Heart right ventricle (tissue), 16 donors: ENCODE measurements around the gene DUS2. TPM values are rescaled to one million over a fixed set of nuclear protein-coding genes. Genes with fewer than 3 reads are reported as not detected.
"Not testable (repeated sequence)": the region's sequence is repeated elsewhere in the genome, so short reads cannot be mapped to it uniquely, and the experiment has no call there.

ENCODE experiments used
- ATAC-seq, 8 donors: fragments of 200-7000 bp; cut with Tn5 transposase; one replicate each; pipeline ENCODE4 v1.9.1; 2020; ENCODE audit warnings: mild to moderate bottlenecking in 8 of 8, moderate library complexity in 8 of 8, moderate number of reproducible peaks in 1 of 8
- DNase-seq, 2 donors: peaks; one replicate each; pipeline ENCODE4 v3.0.0-alpha.2; 2020
- H3K27ac ChIP-seq, 10 donors: fragments of 200-600 bp; sonication (generic) in 2 of 10; one replicate each; pipeline versions ENCODE4 v1.5.0 to v1.8.0; 2020 to 2022; ENCODE audit warnings: mild to moderate bottlenecking in 3 of 10
- H3K27me3 ChIP-seq, 7 donors: fragments of 200-600 bp; one replicate each; pipeline ENCODE4 v1.8.0; 2021 to 2022; ENCODE audit warnings: mild to moderate bottlenecking in 2 of 7
- H3K36me3 ChIP-seq, 9 donors: fragments of 200-600 bp; sonication (generic) in 1 of 9; one replicate each; pipeline versions ENCODE4 v1.5.0 to v1.8.0; 2020 to 2022; ENCODE audit warnings: mild to moderate bottlenecking in 2 of 9
- H3K4me1 ChIP-seq, 9 donors: fragments of 200-600 bp; sonication (generic) in 1 of 9; one replicate each; pipeline versions ENCODE4 v1.5.0 to v1.8.0; 2020 to 2022; ENCODE audit warnings: mild to moderate bottlenecking in 4 of 9
- H3K4me3 ChIP-seq, 10 donors: fragments of 200-600 bp; sonication (generic) in 2 of 10; one replicate each; pipeline versions ENCODE4 v1.5.0 to v1.8.0; 2020 to 2022; ENCODE audit warnings: mild to moderate bottlenecking in 7 of 10, moderate library complexity in 2 of 10
- H3K9me3 ChIP-seq, 11 donors: fragments of 200-600 bp in 10 of 11; sonication (generic) in 2 of 11; one replicate each; pipeline versions ENCODE4 v1.5.0 to v1.8.0; 2013 to 2022; ENCODE audit warnings: mild to moderate bottlenecking in 2 of 11, control low read depth in 1 of 11, moderate library complexity in 1 of 11
- WGBS, 2 donors: extraction: QIAGEN DNeasy Blood & Tissue Kit; methylation state at CpG; one replicate each; pipeline ENCODE4 v1.1.7; 2013; ENCODE audit warnings: inconsistent platforms in 1 of 2; 5-methylcytosine and 5-hydroxymethylcytosine counted together
- intact Hi-C, 10 donors: fragments of 100-400 bp; cut with DNase I; formaldehyde crosslinking; loops; one replicate each; pipeline versions ENCODE4 v1.11.1 to v1.14.2; 2022
- polyA plus RNA-seq, 2 donors: library from polyadenylated mRNA; stranded (reverse); fragments of 200-250 nt; gene quantifications; one replicate each; pipeline ENCODE4 v1.2.3, GENCODE V29; 2013
- total RNA-seq, 10 donors: library from RNA; stranded (reverse); fragmentation: NEBNext Ultra II Directional in 3 of 10; extraction: Animal tissue kit (Norgen Biotek cat#: 25700) in 3 of 10; gene quantifications; one replicate each; pipeline versions ENCODE4 v1.2.1 to v1.2.4, GENCODE V29; 2021 to 2023
- TF ChIP-seq, protein P1 (sequence below), 9 donors: fragments of 200-600 bp; sonication (generic) in 2 of 9; IDR thresholded peaks; one replicate each; pipeline versions ENCODE4 v1.5.0 to v1.8.0; 2021 to 2022; ENCODE audit warnings: antibody characterized with exemption in 9 of 9, mild to moderate bottlenecking in 5 of 9, moderate library complexity in 1 of 9
- donor health status: Arrhythmogenic right ventricular cardiomyopathy.
- donor health status: ischemic (EF 13 %, LVEDD 7.1; RV severe dilation, severe dysfunction).
- donor health status: healthy with polysubstance abuse.
- donor health status: DM: no; HTN: yes; CAD: no.
- donor health status: DM: no; HTN: no; CAD: no.
- donor health status: ischemic (EF 25% LVEDD 6.9; RV normal size, moderate dysfunction).
- donor health status: ischemic (EF 25% LVEDD 5.7; RV mildly dilated, moderate dysfunction).
- donor health status: healthy.
- donor health status: DM: yes; HTN: yes; CAD: no.
- donor health status: Ischemic cardiomyopathy.
- donor health status: ischemic (EF 35%, LVEDD 5.7; RV mildly dilated, moderate dysfunction).
- donor health status: nonischemic (EF 11% LVEDD 7.7; RV severe dilation, severe dysfunction).
- donor health status: DM: yes; HTN: yes; CAD: no.
- donor health status: PGD.
- donor health status: ischemic (EF 29% LVEDD 5.4; RV normal size, mild dysfunction).
- donor health status: nonischemic (EF 23%, LVEDD 6.1; RV moderate dilation, normal function).

DUS2 gene
- total and polyA plus RNA-seq, 12 donors: 4.2 to 13.1 (median 7.2) TPM

DNA sequence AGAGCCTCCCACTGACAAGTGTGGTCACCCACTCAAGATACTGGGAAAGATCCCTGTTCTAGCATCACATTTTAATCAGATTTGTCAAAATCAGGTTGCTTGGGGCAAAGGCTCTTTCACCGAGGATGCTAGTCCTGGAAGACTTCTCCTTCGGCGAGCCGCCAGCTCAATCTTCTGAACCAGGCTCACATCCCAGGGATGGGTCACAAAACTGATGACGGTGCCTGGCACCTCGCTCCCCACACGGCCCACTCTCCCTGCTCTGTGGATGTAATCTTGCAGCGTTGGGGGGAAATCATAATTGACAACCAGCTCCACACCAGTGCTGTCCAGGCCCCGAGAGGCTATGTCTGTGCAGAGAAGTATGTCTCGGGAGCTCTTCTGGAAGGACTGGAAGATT lies 1.6 kb upstream of the DUS2 start:
- no peak overlapping the region for H3K27ac ChIP-seq
- 90 to 94% methylated on average over 10 of the region's 10 CpGs for WGBS, 2 donors
- DNase-seq (no peak), ATAC-seq (no peak)
- peaks cover 0 to 21% (median 0%) of the 10 kb centered on the region in 9 donors for H3K36me3 ChIP-seq
- H3K27me3 ChIP-seq: no peaks in the 10 kb centered on the region
- intact Hi-C loops: loop anchor here in 1 of 10 donors (5.0 kb wide), 2 partner anchors 34 to 139 kb away; partner anchors contain the start of gene NRN1L
- no peaks in the 10 kb centered on the region for H3K9me3 ChIP-seq
- peaks cover 5 to 33% (median 27%) of the 10 kb centered on the region in 9 donors for H3K4me1 ChIP-seq
- TF ChIP-seq, protein P1, sequence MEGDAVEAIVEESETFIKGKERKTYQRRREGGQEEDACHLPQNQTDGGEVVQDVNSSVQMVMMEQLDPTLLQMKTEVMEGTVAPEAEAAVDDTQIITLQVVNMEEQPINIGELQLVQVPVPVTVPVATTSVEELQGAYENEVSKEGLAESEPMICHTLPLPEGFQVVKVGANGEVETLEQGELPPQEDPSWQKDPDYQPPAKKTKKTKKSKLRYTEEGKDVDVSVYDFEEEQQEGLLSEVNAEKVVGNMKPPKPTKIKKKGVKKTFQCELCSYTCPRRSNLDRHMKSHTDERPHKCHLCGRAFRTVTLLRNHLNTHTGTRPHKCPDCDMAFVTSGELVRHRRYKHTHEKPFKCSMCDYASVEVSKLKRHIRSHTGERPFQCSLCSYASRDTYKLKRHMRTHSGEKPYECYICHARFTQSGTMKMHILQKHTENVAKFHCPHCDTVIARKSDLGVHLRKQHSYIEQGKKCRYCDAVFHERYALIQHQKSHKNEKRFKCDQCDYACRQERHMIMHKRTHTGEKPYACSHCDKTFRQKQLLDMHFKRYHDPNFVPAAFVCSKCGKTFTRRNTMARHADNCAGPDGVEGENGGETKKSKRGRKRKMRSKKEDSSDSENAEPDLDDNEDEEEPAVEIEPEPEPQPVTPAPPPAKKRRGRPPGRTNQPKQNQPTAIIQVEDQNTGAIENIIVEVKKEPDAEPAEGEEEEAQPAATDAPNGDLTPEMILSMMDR (IDR thresholded peaks at IDR 0.05): no peak
- peak overlapping the region in 3 of 10 donors; percentile 92 to 100 (median 98) for H3K4me3 ChIP-seq

DNA sequence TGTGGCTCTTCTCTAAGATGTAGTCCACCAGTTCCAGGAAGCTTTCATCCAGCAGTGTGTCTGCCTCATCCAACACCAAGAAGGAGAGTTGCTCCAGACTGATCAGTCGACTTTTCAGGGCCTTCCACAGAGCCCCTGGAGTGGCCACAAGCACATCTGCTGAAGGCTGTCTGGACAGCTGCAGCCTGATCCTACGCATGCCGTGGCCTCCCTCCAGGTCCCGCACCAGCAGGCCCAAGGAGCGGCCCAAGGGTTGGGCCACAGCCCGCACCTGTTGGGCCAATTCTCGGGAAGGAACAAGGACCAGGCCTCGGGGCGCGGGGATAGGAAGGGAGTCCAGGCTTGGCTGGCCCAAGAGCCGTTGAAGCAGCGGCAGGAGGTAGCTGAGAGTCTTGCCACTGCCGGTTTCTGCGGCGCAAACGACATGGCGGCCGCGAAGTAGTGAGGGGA lies 781 bp upstream of the DUS2 start:
- TF ChIP-seq, protein P1 (IDR thresholded peaks at IDR 0.05): no peak
- intact Hi-C loops: loop anchor here in 1 of 10 donors (5.0 kb wide), 2 partner anchors 35 to 140 kb away; partner anchors contain the start of gene NRN1L
- ATAC-seq (peak in 3 of 8 donors; percentile 9 to 24 (median 10)), DNase-seq (no peak)
- Histone ChIP-seq H3K9me3 (no peaks in the 10 kb centered on the region), H3K27ac (peak overlapping the region in 9 of 10 donors; percentile 62 to 92 (median 85)), H3K27me3 (no peaks in the 10 kb centered on the region), H3K4me3 (peak overlapping the region; percentile 73 to 100 (median 98)), H3K4me1 (peaks cover 5 to 33% (median 27%) of the 10 kb centered on the region in 9 donors), H3K36me3 (peaks cover 0 to 29% (median 0%) of the 10 kb centered on the region in 9 donors)
- WGBS, 2 donors: 9 to 12% methylated on average over 19 of the region's 19 CpGs

DNA sequence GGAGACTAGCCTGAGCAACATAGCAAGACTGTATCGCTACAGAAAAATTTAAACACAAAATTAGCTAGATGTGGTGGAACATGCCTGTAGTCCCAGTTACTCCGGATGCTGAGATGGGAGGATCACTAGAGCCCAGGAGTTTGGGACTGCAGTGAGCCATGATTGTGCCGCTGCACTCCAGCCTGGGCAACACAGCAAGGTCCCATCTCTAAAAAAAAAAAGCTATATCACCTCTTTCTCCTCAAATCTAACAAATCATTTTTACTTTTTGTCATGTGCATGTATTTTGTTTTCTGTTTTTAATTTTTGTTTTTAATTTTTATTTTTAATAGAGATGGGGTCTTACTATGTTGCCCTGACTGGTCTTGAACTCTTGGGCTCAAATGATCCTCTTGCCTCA lies 5.9 kb downstream of the DUS2 start:
- DNase-seq (no peak), ATAC-seq (no peak)
- TF ChIP-seq, protein P1 (IDR thresholded peaks at IDR 0.05): no peak
- peaks cover 0 to 63% (median 0%) of the 10 kb centered on the region in 9 donors for H3K36me3 ChIP-seq
- 93 to 94% methylated on average over 3 of the region's 3 CpGs for WGBS, 2 donors
- peaks cover 0 to 7% (median 4%) of the 10 kb centered on the region in 9 donors for H3K4me1 ChIP-seq
- intact Hi-C loops: no loop called here
- no peak overlapping the region for H3K4me3 ChIP-seq
- no peaks in the 10 kb centered on the region for H3K9me3 ChIP-seq
- no peak overlapping the region for H3K27ac ChIP-seq
- H3K27me3 ChIP-seq: no peaks in the 10 kb centered on the region

DNA sequence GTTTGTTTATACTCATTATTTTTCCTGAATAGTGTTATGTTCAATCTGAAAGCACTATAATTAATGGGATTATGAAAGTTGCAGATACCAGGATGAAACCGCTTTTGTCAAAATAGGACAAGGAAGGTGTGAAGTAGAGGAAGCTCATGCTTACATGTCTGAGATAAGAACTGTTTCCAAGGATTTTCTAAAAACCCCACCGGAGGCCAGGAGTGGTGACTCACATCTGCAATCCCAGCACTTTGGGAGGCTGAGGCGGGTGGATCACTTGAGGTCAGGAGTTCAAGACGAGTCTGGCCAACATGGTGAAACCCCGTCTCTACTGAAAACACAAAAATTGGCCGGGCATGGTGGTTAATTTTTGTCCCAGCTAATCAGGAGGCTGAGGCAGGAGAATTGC lies 7.0 kb downstream of the DUS2 start:
- H3K36me3 ChIP-seq: peaks cover 0 to 63% (median 0%) of the 10 kb centered on the region in 9 donors
- H3K27ac ChIP-seq, DNase-seq, H3K4me3 ChIP-seq, ATAC-seq, H3K4me1 ChIP-seq, H3K9me3 ChIP-seq, H3K27me3 ChIP-seq: not testable (repeated sequence)
- intact Hi-C loops: loop anchor here in 2 of 10 donors (10.0 kb wide), 2 partner anchors 205 to 215 kb away; no protein-coding TSS in a partner anchor
- WGBS, 2 donors: 82 to 83% methylated on average over 6 of the region's 6 CpGs

DNA sequence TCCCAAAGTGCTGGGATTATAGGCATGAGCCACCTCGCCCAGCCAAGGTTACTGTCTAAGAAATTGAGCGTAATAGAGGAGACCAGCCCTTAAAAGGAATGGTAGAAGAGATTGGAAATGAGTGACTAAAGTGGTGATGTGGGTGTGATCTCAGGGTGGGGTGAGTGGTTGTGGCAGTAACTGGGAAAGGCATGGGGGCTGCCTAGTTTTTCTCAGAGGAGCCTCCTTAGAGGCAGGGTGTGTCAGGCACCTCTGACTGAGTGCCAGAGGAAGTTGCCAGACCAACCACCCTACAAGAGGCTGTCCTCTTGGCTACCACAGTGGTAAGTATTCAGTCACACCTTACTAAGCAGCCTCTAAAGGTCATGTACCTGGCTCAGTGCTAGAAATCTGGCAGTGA lies 8.9 kb downstream of the DUS2 start:
- DNase-seq (no peak), ATAC-seq (no peak)
- intact Hi-C loops: loop anchor here in 2 of 10 donors (10.0 kb wide), 2 partner anchors 207 to 217 kb away; no protein-coding TSS in a partner anchor
- H3K4me1 ChIP-seq: peaks cover 0 to 5% (median 0%) of the 10 kb centered on the region in 9 donors
- TF ChIP-seq, protein P1 (IDR thresholded peaks at IDR 0.05): no peak
- no peak overlapping the region for H3K4me3 ChIP-seq
- H3K27ac ChIP-seq: no peak overlapping the region
- no peaks in the 10 kb centered on the region for H3K9me3 ChIP-seq
- H3K36me3 ChIP-seq: peaks cover 0 to 47% (median 0%) of the 10 kb centered on the region in 9 donors
- H3K27me3 ChIP-seq: no peaks in the 10 kb centered on the region
- 96 to 100% methylated on average over 2 of the region's 2 CpGs for WGBS, 2 donors
